G401.6 (cell line): ENCODE results near the gene TICAM1.
A peak's percentile ranks its signal among the peaks of the same experiment; 100 is the strongest.
"Not testable (repeated sequence)": the region's sequence is repeated elsewhere in the genome, so short reads cannot be mapped to it uniquely, and the experiment has no call there.

ENCODE experiments used
- FAIRE-seq: peaks from 2 replicates; lab custom pipeline; 2012; peaks lifted over from hg19 to GRCh38; lab: Jason Lieb, UNC

The TICAM1 gene

GRCh38 chr19:4803736-4804695, 27.5 kb downstream of the TICAM1 start:
- no peak for FAIRE-seq

GRCh38 chr19:4802711-4803110, 28.8 kb downstream of the TICAM1 start:
- no peak for FAIRE-seq

GRCh38 chr19:4801085-4801619, 30.4 kb downstream of the TICAM1 start:
- FAIRE-seq = no peak

- FAIRE-seq = no peak
Measured at GRCh38 chr19:4800591-4801081, 30.9 kb downstream of the TICAM1 start.

- no peak for FAIRE-seq
Measured at GRCh38 chr19:4795400-4795799, 36.1 kb downstream of the TICAM1 start.

- FAIRE-seq = no peak
Measured at GRCh38 chr19:4794971-4795370, 36.5 kb downstream of the TICAM1 start.

GRCh38 chr19:4793278-4793677, 38.2 kb downstream of the TICAM1 start:
- FAIRE-seq = not testable (repeated sequence)

GRCh38 chr19:4792866-4793195, 38.7 kb downstream of the TICAM1 start:
- not testable (repeated sequence) for FAIRE-seq

GRCh38 chr19:4792019-4792865, 39.3 kb downstream of the TICAM1 start:
- not testable (repeated sequence) for FAIRE-seq

- peak; percentile 99 for FAIRE-seq
Measured at GRCh38 chr19:4791183-4792018, 40.1 kb downstream of the TICAM1 start, which contains the start of gene FEM1A. TSS of gene FEM1A (plus strand) at chr19:4791734. CDS start at chr19:4791855, 121 bp downstream.

- FAIRE-seq = not testable (repeated sequence)
Measured at GRCh38 chr19:4786412-4787016, 45.0 kb downstream of the TICAM1 start.

- no peak for FAIRE-seq
Measured at GRCh38 chr19:4781801-4782200, 49.7 kb downstream of the TICAM1 start.

GRCh38 chr19:4780860-4781259, 50.7 kb downstream of the TICAM1 start:
- FAIRE-seq = no peak

GRCh38 chr19:4778124-4778523, 53.4 kb downstream of the TICAM1 start:
- FAIRE-seq = not testable (repeated sequence)

GRCh38 chr19:4776436-4777211, 54.9 kb downstream of the TICAM1 start:
- FAIRE-seq = no peak

GRCh38 chr19:4775627-4776152, 55.8 kb downstream of the TICAM1 start:
- FAIRE-seq = no peak

- FAIRE-seq = no peak
Measured at GRCh38 chr19:4774136-4774535, 57.4 kb downstream of the TICAM1 start.

GRCh38 chr19:4773047-4773640, 58.4 kb downstream of the TICAM1 start:
- no peak for FAIRE-seq

GRCh38 chr19:4772566-4772965, 58.9 kb downstream of the TICAM1 start:
- no peak for FAIRE-seq
